Gastroesophageal sphincter (tissue), 4 donors: ENCODE measurements around the gene RFTN1. TPM values are rescaled to one million over a fixed set of nuclear protein-coding genes. Genes with fewer than 3 reads are reported as not detected.
A peak's percentile ranks its signal among the peaks of the same experiment; 100 is the strongest.

Source experiments
- ATAC-seq: fragments of 150-250 bp; one replicate; pipeline ENCODE4 v1.9.1; 2016; ENCODE audit warnings: mild to moderate bottlenecking, moderate library complexity
- H3K27ac ChIP-seq, 4 donors: fragments of 200-600 bp; sonication (generic) in 3 of 4; 1 replicate in 3 of 4; 2 replicates in 1 of 4; pipeline ENCODE4 v1.5.1; 2016 to 2019
- H3K27me3 ChIP-seq: fragments of 200-600 bp; sonication (generic); one replicate; pipeline ENCODE4 v1.5.1; 2019
- H3K36me3 ChIP-seq, 2 donors: fragments of 200-600 bp; sonication (generic); one replicate each; pipeline ENCODE4 v1.5.1; 2019; ENCODE audit warnings: control low read depth in 1 of 2
- H3K4me1 ChIP-seq, 3 donors: fragments of 200-600 bp; sonication (generic); 1 replicate in 2 of 3; 2 replicates in 1 of 3; pipeline ENCODE4 v1.5.1; 2016 to 2019; ENCODE audit warnings: control low read depth in 2 of 3
- H3K4me3 ChIP-seq, 2 donors: fragments of 200-600 bp; sonication (generic); one replicate each; pipeline ENCODE4 v1.5.1; 2019; ENCODE audit warnings: mild to moderate bottlenecking in 1 of 2, moderate library complexity in 1 of 2
- H3K9me3 ChIP-seq, 3 donors: fragments of 200-600 bp; sonication (generic); one replicate each; pipeline ENCODE4 v1.5.1; 2017 to 2019; ENCODE audit warnings: control low read depth in 2 of 3
- EP300 ChIP-seq: sonication (generic); formaldehyde crosslinking; IDR thresholded peaks from one replicate; pipeline ENCODE4 v1.6.1; 2017; ENCODE audit warnings: antibody characterized with exemption, mild to moderate bottlenecking
- POLR2A ChIP-seq, 2 donors: fragments of 450-650 bp; IDR thresholded peaks; one replicate each; pipeline ENCODE4 v1.6.1; 2017; ENCODE audit warnings: antibody characterized with exemption in 2 of 2, mild to moderate bottlenecking in 2 of 2, moderate library complexity in 1 of 2
- POLR2AphosphoS5 ChIP-seq: sonication (generic); formaldehyde crosslinking; IDR thresholded peaks from one replicate; pipeline ENCODE4 v1.6.1; 2017; ENCODE audit warnings: antibody characterized with exemption
- WGBS, 2 donors: methylation state at CpG; one replicate each; pipeline ENCODE4 v1.1.5; 2018; ENCODE audit warnings: low coverage in 1 of 2; 5-methylcytosine and 5-hydroxymethylcytosine counted together
- total RNA-seq, 4 donors: library from RNA; depleted of rRNA; stranded (reverse); fragments of >200 nt; gene quantifications; one replicate each; pipeline ENCODE4 v1.1.0, GENCODE V29; 2016
- TF ChIP-seq, protein P1 (sequence below), 4 experiments: fragments of 200-600 bp in 2 of 4; fragments of 450-650 bp in 2 of 4; sonication (generic) in 1 of 4; IDR thresholded peaks; one replicate each; pipeline ENCODE4 v1.5.1; 2017 to 2019; ENCODE audit warnings: antibody characterized with exemption in 4 of 4, mild to moderate bottlenecking in 2 of 4, moderate library complexity in 2 of 4

The RFTN1 gene
- total RNA-seq, 4 donors from 2014 or later = 30.6 to 110 (median 68.2) TPM

DNA sequence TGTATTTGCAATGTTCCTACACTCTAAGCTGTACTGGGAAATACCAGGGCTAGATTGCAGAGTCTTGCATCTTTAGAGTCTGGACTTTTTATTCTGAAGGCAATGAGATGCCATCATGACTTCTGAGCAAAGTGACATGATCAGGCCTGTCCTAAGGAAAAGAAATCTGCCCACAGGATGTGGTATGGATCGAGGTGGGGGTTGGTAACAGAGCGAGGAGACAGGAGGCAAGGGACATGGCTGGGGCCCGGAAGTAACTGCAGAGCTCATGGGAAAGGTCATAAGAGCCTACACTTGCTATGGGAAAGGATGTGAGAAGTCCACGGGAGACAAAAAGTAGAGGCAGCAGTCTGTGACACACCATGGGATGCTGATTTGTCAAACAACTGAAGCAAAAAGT is 126.9 kb downstream of the RFTN1 start:
- ATAC-seq = no peak
- Histone ChIP-seq H3K4me1 (peaks cover 3 to 74% (median 14%) of the 10 kb centered on the region in 3 donors), H3K27me3 (no peaks in the 10 kb centered on the region), H3K9me3 (no peaks in the 10 kb centered on the region), H3K36me3 (no peaks in the 10 kb centered on the region), H3K27ac (peak overlapping the region in 3 of 4 donors; percentile 72 to 75 (median 72)), H3K4me3 (no peak overlapping the region)
- 74 to 83% methylated on average over 4 of the region's 4 CpGs for WGBS, 2 donors
- TF ChIP-seq, protein P1, sequence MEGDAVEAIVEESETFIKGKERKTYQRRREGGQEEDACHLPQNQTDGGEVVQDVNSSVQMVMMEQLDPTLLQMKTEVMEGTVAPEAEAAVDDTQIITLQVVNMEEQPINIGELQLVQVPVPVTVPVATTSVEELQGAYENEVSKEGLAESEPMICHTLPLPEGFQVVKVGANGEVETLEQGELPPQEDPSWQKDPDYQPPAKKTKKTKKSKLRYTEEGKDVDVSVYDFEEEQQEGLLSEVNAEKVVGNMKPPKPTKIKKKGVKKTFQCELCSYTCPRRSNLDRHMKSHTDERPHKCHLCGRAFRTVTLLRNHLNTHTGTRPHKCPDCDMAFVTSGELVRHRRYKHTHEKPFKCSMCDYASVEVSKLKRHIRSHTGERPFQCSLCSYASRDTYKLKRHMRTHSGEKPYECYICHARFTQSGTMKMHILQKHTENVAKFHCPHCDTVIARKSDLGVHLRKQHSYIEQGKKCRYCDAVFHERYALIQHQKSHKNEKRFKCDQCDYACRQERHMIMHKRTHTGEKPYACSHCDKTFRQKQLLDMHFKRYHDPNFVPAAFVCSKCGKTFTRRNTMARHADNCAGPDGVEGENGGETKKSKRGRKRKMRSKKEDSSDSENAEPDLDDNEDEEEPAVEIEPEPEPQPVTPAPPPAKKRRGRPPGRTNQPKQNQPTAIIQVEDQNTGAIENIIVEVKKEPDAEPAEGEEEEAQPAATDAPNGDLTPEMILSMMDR (IDR thresholded peaks at IDR 0.05) = no peak
- no peak for TF ChIP-seq EP300
- no peak for TF ChIP-seq POLR2A (IDR thresholded peaks at IDR 0.05)
- TF ChIP-seq POLR2AphosphoS5 = no peak

- Histone ChIP-seq H3K36me3 (no peaks in the 10 kb centered on the region), H3K4me3 (no peak overlapping the region), H3K27me3 (no peaks in the 10 kb centered on the region), H3K27ac (peak overlapping the region; percentile 37 to 75 (median 72)), H3K9me3 (no peaks in the 10 kb centered on the region), H3K4me1 (peaks cover 3 to 66% (median 5%) of the 10 kb centered on the region in 3 donors)
- 16% methylated on average over 5 of the region's 5 CpGs for WGBS, 2 donors
- ATAC-seq = no peak
- TF ChIP-seq POLR2A (IDR thresholded peaks at IDR 0.05) (no peak), POLR2AphosphoS5 (no peak), EP300 (no peak)
- TF ChIP-seq, protein P1 (IDR thresholded peaks at IDR 0.05) = no peak
These were observed 128.3 kb downstream of the RFTN1 start for GRCh38 chr3:16385151-16385550.

DNA sequence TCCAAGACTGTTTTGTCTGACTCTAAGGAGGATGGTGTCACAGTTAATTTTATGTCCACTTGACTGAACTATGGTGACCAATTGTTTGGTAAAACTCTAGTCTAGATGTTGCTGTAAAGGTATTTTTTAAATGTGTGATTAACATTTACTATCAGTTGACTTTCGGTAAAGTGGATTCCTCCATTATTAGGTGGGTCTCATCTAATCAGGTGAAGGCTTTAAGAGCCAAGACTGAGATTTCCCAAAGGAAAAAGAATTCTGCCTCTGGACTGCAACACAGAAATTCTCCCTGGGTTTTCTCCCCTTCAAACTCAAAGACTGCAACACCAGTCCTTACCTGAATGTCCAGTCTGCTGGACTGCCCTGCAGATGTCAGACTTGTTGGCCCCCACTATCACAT is 129.6 kb downstream of the RFTN1 start:
- Histone ChIP-seq H3K27me3 (no peaks in the 10 kb centered on the region), H3K27ac (peak overlapping the region in 2 of 4 donors; percentile 72), H3K4me3 (no peak overlapping the region), H3K36me3 (no peaks in the 10 kb centered on the region), H3K9me3 (no peaks in the 10 kb centered on the region), H3K4me1 (peaks cover 3 to 66% (median 5%) of the 10 kb centered on the region in 3 donors)
- TF ChIP-seq POLR2A (IDR thresholded peaks at IDR 0.05) = no peak
- TF ChIP-seq, protein P1 (IDR thresholded peaks at IDR 0.05) = no peak
- 100% methylated on average over 1 of the region's 1 CpG for WGBS, 2 donors
- no peak for ATAC-seq

DNA sequence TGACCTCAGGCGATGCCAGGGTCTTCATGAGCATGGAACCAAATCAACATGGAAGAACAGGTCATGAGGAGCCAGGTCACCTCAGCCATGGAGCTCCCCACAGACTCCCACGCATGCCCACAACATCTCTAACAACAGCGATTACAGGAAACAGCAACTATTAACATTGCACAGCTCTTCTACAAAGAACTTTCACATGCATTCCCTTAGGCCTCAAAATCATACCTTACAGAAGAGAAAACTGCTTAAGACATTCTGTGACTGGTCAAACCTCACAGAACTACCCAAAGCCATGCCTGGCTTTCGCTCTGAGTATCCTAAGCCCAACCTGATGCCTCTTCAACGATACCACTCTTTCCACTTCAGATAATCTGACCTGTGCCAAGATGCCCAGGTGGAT is 130.7 kb downstream of the RFTN1 start:
- no peak for ATAC-seq
- no peak for TF ChIP-seq POLR2AphosphoS5
- no peak for TF ChIP-seq POLR2A (IDR thresholded peaks at IDR 0.05)
- no peak for TF ChIP-seq EP300
- TF ChIP-seq, protein P1 (IDR thresholded peaks at IDR 0.05) = no peak
- Histone ChIP-seq H3K27ac (peak overlapping the region in 1 of 4 donors; percentile 0), H3K27me3 (no peaks in the 10 kb centered on the region), H3K4me3 (no peak overlapping the region), H3K36me3 (no peaks in the 10 kb centered on the region), H3K4me1 (peaks cover 3 to 66% (median 8%) of the 10 kb centered on the region in 3 donors), H3K9me3 (no peaks in the 10 kb centered on the region)
- 94 to 95% methylated on average over 4 to 5 of the region's 5 CpGs for WGBS, 2 donors

DNA sequence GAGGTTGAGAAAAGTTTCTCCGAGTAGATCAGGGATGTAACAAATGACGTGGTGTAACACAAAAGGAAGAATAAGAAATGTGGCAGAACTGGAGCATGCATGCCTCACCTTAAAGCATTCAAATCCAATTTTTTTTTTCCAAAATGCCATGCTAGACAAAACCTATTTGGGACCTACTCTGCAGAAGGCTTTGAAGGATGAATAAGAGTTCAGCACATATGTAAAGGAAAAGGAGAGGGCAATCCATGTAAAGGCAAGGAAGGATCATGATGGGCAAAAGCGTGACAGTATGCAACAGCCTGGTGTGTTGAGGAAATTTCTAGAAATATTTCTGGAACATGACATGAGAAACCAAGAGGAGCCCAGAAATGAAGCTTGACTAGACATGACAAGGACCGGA is 132.1 kb downstream of the RFTN1 start:
- WGBS, 2 donors = 81 to 83% methylated on average over 4 of the region's 4 CpGs
- Histone ChIP-seq H3K9me3 (no peaks in the 10 kb centered on the region), H3K36me3 (no peaks in the 10 kb centered on the region), H3K4me3 (no peak overlapping the region), H3K27me3 (no peaks in the 10 kb centered on the region), H3K4me1 (peaks cover 3 to 66% (median 8%) of the 10 kb centered on the region in 3 donors), H3K27ac (no peak overlapping the region)
- no peak for ATAC-seq
- TF ChIP-seq EP300 = no peak
- TF ChIP-seq POLR2AphosphoS5 = no peak
- TF ChIP-seq, protein P1 (IDR thresholded peaks at IDR 0.05) = no peak
- TF ChIP-seq POLR2A (IDR thresholded peaks at IDR 0.05) = no peak
